Retinal pigment epithelial cell (primary cell): Measurements from ENCODE around the gene EPHB3.

Experiments used
- DNase-seq: peaks from one replicate; pipeline ENCODE4 v3.0.0-alpha.2; 2010; ENCODE audit warnings: low read depth
- H3K4me3 ChIP-seq: 2 replicates; pipeline ENCODE4 v1.5.1; 2011; ENCODE audit warnings: mild to moderate bottlenecking, low read length, control low read depth, moderate library complexity
- TF ChIP-seq, protein P1 (sequence below): conservative IDR thresholded peaks from 2 replicates; pipeline ENCODE4 v1.5.1; 2011; ENCODE audit warnings: low read depth, low read length, control low read depth, inconsistent platforms

The EPHB3 gene

DNA sequence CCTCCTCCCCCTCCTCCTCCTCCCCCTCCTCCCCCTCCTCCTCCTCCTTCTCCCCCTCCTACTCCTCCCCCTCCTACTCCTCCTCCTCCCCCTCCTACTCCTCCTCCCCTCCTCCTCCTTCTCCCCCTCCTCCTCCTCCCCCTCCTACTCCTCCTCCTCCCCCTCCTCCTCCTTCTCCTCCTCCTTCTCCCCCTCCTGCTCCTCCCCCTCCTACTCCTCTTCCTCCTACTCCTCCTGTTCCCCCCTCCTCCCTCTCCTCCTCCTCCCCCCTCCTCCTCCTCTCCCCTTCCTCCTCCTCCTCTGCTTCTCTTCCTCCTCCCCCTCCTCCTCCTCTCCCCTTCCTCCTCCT lies 17.1 kb upstream of the EPHB3 start:
- DNase-seq, result no peak
- H3K4me3 ChIP-seq, result no peak overlapping the region
- TF ChIP-seq, protein P1, sequence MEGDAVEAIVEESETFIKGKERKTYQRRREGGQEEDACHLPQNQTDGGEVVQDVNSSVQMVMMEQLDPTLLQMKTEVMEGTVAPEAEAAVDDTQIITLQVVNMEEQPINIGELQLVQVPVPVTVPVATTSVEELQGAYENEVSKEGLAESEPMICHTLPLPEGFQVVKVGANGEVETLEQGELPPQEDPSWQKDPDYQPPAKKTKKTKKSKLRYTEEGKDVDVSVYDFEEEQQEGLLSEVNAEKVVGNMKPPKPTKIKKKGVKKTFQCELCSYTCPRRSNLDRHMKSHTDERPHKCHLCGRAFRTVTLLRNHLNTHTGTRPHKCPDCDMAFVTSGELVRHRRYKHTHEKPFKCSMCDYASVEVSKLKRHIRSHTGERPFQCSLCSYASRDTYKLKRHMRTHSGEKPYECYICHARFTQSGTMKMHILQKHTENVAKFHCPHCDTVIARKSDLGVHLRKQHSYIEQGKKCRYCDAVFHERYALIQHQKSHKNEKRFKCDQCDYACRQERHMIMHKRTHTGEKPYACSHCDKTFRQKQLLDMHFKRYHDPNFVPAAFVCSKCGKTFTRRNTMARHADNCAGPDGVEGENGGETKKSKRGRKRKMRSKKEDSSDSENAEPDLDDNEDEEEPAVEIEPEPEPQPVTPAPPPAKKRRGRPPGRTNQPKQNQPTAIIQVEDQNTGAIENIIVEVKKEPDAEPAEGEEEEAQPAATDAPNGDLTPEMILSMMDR, result no peak

DNA sequence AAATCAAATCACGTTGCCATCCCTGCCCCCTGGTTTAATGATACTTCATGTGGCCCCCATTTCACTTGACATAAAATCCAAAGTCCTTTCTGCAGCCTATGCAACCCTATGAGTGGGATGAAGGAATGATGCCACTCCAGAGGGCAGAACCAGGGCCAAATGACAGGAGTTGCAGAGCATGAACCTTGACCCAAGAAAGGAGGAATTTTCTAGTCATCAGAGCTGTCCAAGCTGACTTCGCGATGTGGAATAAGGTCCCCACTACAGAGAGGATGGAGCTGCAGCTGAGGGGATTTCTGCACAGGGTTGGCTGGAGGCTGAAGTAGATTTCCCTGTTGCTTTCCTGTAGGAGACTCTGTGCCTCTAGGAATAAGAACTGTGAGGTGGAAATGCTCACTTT lies 15.8 kb upstream of the EPHB3 start:
- no peak overlapping the region for H3K4me3 ChIP-seq
- no peak for DNase-seq
- TF ChIP-seq, protein P1, result no peak

DNA sequence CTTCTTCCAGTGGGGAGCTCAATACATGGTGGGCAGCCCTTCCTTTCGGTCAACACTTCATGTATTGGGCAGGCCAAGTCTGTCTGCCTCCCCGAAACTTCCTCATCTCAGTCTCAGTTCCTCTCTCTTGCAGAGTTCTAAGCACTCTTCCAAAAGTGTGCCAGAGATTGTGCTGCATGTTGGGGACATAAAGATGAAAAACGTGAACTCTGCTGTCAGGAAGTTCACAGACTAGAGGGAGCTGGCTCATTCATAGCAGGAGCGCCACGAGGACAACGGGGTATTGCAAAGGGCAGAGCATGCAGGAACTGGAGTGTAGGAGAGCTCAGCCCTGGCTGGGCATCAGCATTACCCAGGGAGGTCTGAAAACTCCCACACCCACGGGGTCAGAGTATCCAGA lies 15.3 kb upstream of the EPHB3 start:
- TF ChIP-seq, protein P1, result no peak
- H3K4me3 ChIP-seq, result no peak overlapping the region
- no peak for DNase-seq

DNA sequence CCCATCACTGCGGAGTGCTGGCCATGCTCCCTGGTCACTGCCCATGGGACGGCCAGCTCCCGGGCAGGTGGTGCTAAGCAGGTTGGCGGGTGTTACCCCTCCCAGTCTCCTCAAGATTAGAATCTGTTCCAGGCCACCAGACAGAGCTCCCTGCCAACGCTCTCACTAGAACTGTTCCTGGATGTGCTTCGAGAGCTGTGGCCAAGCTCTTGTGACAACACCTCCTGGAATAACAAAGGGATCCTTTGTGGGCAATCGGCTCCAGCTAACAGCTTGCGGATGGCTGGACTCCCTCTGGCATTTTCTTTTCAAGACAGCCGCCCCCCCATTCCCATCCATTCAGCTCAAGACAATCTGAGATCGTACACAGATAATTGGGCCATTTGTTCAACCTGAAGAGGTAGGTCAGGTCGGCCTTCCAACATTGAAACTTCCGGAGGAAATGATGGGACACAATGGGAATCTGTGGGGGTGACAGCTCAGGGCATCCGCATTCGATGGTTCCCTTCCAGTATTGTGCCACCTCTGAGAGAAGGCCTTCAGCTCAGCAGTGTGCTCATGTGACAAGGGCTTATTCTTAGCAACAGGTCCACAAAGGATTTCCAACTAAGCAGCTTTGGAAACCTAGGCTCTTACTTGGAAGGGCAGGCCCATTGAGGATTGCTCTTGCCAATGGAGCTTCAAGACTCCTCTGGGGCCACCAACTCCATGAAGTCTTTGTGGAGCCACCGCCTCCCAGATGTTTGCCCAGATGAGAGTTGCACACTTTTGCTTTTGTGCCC lies 11.6 kb upstream of the EPHB3 start:
- TF ChIP-seq, protein P1, result no peak
- DNase-seq, result no peak
- H3K4me3 ChIP-seq, result no peak overlapping the region

DNA sequence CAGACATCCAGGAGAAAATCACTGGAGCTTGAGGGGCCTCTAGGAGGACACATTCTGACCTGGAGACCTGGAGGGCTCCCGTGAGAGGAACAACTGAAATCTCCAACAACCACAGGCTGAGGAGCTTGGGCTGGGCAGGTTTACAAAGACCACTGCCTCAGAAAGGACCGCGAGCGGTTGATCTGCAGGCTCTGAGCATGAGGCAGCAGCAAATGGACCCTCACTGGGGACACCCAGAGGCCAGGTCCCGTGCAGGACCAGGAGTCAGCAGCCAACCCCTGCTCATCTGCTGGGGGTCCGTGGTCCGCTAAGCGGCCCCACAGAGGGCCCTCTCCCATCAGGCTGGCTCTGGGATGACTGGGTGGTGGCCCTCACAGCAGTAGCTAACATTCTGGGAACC lies 10.5 kb upstream of the EPHB3 start:
- DNase-seq, result no peak
- TF ChIP-seq, protein P1, result no peak

DNA sequence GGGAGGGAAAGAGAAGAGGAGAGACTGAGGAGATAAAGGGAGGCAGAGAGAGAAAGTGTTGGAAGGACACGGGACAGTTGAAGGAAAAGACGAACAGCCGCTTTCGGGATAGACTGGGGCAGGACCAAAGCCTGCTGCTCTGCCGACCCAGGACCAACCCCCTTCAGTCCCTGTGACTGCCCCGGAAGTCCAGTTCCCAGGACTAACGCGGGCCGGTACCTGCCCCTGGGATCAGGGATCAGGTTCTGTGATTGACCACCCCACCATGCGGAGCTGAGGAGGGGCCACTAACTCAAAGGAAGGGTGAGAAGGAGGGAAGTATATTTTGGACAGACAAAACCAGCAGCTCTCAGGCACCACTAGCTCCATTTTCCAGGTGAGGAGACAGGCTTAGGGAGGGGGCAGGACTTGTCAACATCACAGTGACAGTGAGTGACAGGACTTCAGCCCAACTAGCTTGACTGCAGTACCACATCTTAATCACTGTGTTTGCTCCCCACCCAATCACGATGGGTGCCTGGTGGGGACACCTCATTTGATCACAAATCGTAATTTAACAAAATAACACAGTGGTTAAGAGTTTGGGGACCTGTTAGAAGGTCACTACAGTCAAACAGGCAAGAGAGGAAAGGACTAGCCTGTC lies 9.8 kb upstream of the EPHB3 start:
- TF ChIP-seq, protein P1, result no peak
- no peak for DNase-seq
- no peak overlapping the region for H3K4me3 ChIP-seq

More for the DNA sequence above, 10.5 kb upstream of the EPHB3 start:
- H3K4me3 ChIP-seq, result no peak overlapping the region

DNA sequence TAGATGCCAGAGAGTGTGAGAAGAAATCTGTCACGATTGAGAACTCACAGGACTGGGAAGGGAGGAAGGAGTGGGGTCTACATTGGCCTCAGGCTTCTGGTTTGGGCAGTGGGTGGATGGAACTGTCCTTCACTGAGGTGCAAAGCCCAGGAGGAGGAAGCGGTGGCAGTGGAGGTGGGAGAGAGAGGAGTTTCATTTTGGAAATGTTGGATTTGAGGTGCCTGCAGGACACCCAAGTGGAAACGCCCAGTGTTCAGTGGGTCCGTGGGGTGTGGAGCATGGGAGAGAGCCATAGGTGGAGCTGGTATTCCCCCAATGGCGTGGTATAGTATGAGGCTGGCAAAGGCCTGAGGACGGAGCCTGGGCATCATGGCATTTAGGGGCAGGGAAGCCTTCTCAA lies 9.3 kb upstream of the EPHB3 start:
- no peak for DNase-seq
- TF ChIP-seq, protein P1, result no peak
- no peak overlapping the region for H3K4me3 ChIP-seq
